Dendritic cell treated with granulocyte-macrophage colony-stimulating factor and Interleukin-4, amounts not matched to agents 40 ng/mL and 50 ng/mL, for 4 days (primary cell): Measurements from ENCODE around the gene PTH2.

Source experiments
- H3K27ac Mint-ChIP-seq: one replicate; pipeline ENCODE4 v1.8.0; 2022; ENCODE audit warnings: mild to moderate bottlenecking, mixed read lengths
- H3K27me3 Mint-ChIP-seq: one replicate; pipeline ENCODE4 v1.8.0; 2022; ENCODE audit warnings: mild to moderate bottlenecking, mixed read lengths
- H3K36me3 Mint-ChIP-seq: one replicate; pipeline ENCODE4 v1.8.0; 2022; ENCODE audit warnings: low read depth, mixed read lengths
- H3K4me1 Mint-ChIP-seq: one replicate; pipeline ENCODE4 v1.8.0; 2022; ENCODE audit warnings: low read depth, mixed read lengths
- H3K4me3 Mint-ChIP-seq: one replicate; pipeline ENCODE4 v1.8.0; 2022; ENCODE audit warnings: mild to moderate bottlenecking, moderate library complexity, mixed read lengths
- H3K9me3 Mint-ChIP-seq: one replicate; pipeline ENCODE4 v1.8.0; 2022; ENCODE audit warnings: mixed read lengths
- intact Hi-C: fragments of 100-400 bp; cut with micrococcal nuclease; formaldehyde crosslinking; loops from one replicate; pipeline ENCODE4 v1.15.0; 2022

The PTH2 gene

DNA sequence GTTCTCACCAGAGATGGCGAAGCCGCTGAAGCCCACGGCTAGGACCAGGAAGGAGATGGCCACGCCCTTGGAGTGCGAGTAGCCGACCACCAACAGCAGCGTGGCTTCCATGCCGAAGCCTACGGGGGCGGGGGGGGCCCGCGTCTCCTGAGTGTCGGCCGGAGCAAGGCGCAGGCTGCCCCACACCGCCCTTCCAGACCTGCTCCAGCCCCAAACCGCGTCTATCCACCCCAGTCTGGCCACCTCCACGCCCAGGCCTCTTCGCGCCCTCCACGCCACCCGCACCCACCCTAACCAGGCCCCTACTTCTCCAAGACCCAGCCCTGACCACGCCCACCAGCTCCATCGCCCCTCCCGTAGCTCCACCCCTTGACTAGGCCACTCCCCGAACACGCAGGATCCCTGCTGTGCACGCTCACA lies 8.1 kb upstream of the PTH2 start:
- Mint-ChIP-seq H3K4me1 (peaks cover 28% of the 10 kb centered on the region), H3K9me3 (no peaks in the 10 kb centered on the region), H3K36me3 (no peaks in the 10 kb centered on the region), H3K27me3 (peaks cover 95% of the 10 kb centered on the region), H3K4me3 (no peak overlapping the region), H3K27ac (no peak overlapping the region)
- intact Hi-C loops = no loop called here

DNA sequence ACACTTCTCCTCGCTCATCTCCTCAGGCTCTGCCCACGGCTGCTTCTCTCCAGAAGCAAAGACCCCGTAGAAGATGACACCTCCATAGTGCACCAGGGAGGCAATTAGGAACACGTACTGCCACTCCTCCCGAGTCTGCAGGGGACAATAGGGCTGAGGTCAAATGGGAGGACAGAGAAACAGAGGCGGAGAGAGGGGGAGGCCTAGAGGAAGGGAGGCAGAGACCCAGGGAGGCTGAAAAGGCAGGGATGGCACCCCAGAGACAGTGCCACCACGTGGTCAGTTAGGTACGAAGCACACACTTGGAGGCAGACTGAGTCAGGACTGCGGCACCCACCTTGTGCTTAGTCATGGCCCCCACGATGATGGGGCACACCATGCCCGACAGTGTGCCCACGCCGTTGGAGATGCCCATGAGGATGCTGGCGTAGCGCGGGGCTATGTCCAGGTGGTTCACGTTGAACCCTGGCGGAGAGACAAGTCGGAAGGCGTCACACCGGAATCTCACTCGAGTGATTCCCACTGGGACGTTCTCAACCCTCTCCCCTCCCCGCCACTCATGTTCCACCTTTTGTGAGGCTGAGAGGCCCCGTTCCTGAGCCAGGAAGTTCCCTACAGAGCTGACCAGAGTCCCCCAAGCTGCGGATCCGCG lies 7.6 kb upstream of the PTH2 start:
- Mint-ChIP-seq H3K4me1 (peaks cover 26% of the 10 kb centered on the region), H3K27me3 (peaks cover 95% of the 10 kb centered on the region), H3K4me3 (no peak overlapping the region), H3K27ac (no peak overlapping the region), H3K36me3 (no peaks in the 10 kb centered on the region), H3K9me3 (no peaks in the 10 kb centered on the region)
- intact Hi-C loops = no loop called here

DNA sequence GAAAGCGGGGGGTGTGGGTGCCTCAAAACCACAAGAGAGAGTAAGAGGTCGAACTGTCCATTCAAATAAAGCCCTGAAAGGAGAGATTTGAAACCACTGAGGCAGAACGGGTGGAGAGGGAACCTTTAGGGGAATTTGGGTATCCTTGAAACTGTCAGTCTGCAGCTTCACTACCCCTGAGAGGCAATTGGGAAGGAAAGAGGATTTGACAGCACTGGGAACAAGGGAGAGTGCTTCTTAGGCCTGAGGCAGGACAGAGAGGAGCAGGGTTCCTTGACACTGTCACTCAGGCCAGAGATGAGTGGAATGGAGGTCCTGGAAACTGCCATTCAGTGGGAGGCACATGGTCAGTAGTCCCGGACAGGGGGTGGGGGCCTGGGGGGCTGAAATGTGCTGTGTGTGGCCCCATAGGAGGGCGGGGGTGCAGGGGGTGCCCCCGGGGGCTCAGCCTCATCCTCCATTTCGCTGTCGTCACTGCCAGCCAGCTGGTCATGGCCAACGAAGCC lies 7.0 kb upstream of the PTH2 start:
- Mint-ChIP-seq H3K36me3 (no peaks in the 10 kb centered on the region), H3K27me3 (peaks cover 95% of the 10 kb centered on the region), H3K4me1 (peaks cover 26% of the 10 kb centered on the region), H3K4me3 (no peak overlapping the region), H3K9me3 (no peaks in the 10 kb centered on the region), H3K27ac (no peak overlapping the region)
- intact Hi-C loops = no loop called here

DNA sequence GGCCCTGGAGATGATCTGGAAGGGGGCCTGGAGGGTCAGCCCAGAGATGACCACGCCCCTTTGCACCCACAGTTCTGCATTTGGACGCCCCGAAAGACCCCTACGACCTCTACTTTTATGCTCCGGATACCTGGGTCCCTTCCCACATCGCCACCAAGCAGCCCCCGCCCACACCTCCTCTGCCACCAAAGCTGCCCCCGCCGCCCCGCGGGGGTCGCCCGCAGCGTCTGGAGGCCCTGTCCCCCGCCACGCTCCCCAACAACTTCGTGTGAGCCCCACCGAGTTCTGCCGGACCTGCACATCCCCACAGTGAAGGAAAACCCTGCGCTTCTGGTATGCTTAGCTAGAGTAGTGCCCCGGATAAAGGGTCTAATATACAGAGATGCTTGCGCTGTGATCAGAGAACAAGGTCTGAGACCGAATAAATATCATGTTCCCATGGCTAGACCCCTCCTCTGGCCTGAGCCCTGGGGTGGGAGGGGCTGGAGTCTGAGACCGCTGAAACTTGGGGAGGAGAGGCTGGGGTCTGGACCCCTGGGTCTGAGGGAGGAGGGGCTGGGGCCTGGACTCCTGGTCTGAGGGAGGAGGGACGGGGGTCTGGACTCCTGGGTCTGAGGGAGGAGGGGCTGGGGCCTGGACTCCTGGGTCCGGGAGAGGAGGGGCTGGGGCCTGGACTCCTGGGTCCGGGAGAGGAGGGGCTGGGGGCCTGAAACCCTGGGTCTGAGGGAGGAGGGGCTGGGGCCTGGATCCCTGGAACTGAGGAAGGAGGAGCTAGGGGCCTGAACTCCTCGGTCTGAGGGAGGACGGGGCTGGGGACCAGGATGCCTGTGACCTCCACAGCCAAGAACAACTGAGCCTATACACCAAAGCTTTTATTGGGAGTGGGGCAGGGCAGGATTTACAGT lies 5.6 kb upstream of the PTH2 start:
- intact Hi-C loops = no loop called here
- no peaks in the 10 kb centered on the region for H3K36me3 Mint-ChIP-seq
- peaks cover 95% of the 10 kb centered on the region for H3K27me3 Mint-ChIP-seq
- no peaks in the 10 kb centered on the region for H3K9me3 Mint-ChIP-seq
- H3K4me3 Mint-ChIP-seq = no peak overlapping the region
- H3K4me1 Mint-ChIP-seq = peaks cover 27% of the 10 kb centered on the region
- H3K27ac Mint-ChIP-seq = no peak overlapping the region

DNA sequence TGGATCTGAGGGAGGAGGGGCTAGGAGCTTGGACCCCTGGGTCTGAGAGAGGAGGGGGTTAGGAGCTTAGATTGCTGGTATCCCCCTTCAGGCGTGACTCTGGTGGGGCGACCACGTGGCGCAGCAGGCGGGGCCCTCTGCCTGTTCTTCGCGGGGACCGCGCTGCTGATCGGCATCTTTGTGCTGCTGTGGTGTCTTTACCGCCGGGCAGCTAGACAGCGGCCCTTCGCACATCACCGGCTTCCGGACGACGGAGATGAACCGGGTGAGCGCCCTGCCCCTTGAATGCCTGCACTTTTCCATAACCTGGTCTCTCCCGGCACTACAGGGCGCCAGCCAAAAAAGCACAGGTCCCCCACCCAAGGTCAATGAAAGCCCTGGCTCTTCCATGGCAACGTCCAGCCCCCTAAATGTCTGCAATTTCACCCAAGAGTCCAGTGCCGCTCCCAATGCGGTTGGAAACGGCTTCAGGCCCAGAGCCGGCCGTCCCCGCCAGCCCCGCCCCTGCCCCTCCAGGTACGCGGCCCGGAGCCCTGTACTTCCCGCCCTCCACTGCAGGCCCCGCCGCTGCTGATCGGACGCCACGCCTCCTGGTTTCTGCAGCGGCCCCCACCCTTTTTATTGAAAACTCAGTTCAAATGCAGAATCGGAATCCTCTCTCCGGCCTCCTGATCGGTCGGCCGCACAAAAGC lies 4.8 kb upstream of the PTH2 start:
- no peaks in the 10 kb centered on the region for H3K9me3 Mint-ChIP-seq
- peaks cover 94% of the 10 kb centered on the region for H3K27me3 Mint-ChIP-seq
- H3K36me3 Mint-ChIP-seq = no peaks in the 10 kb centered on the region
- H3K4me3 Mint-ChIP-seq = no peak overlapping the region
- no peak overlapping the region for H3K27ac Mint-ChIP-seq
- peaks cover 30% of the 10 kb centered on the region for H3K4me1 Mint-ChIP-seq
- intact Hi-C loops = no loop called here

DNA sequence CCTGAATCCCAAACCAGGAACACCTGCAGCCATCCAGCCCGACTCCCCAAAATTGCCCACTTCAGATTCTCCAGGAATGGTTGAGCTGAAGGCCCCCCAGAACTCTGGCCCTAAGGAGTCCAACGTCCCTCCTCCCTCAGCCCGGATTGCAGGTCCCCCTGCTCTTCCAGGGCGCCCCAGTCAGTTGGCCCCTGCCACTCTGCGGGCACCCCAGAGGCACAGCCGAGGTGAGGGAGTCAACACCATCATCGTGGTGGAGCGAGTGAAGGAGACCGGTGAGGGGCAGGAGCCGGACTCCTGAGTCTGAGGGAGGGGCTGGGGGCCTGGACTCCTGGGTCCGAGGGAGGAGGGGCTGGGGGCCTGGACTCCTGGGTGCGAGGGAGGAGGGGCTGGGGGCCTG lies 4.1 kb upstream of the PTH2 start:
- H3K27ac Mint-ChIP-seq = no peak overlapping the region
- H3K27me3 Mint-ChIP-seq = peaks cover 94% of the 10 kb centered on the region
- no peak overlapping the region for H3K4me3 Mint-ChIP-seq
- intact Hi-C loops = no loop called here
- no peaks in the 10 kb centered on the region for H3K36me3 Mint-ChIP-seq
- H3K4me1 Mint-ChIP-seq = peaks cover 35% of the 10 kb centered on the region
- no peaks in the 10 kb centered on the region for H3K9me3 Mint-ChIP-seq

DNA sequence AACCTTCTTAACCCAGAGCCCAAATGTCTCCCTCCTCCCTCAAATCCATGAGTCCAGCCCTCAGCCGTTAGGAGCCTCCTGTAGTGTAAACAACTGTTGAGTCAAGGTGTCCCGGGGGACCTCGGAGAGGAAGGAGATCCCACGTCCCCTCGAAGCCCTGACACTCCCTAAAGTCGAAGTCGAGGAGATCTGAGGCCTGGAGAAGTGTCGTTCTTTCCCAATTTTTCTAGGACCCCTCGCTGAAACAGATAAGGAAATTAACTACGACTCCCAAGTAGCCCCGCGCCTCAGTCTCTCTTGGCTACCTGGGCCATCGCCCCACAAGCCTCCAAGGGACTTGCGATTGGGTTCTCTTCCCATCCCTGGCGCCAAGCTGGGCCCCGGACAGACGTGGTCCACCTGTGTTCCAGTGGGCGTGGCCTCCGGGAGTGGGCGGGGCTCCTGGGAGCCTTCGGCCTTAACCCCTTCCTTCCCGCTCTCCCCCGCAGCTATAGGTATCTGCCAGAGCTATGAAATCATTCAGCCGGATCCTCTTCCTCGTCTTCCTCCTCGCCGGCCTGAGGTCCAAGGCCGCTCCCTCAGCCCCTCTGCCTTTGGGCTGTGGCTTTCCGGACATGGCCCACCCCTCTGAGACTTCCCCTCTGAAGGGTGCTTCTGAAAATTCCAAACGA lies 2.8 kb upstream of the PTH2 start:
- H3K36me3 Mint-ChIP-seq = no peaks in the 10 kb centered on the region
- H3K27ac Mint-ChIP-seq = no peak overlapping the region
- no peak overlapping the region for H3K4me3 Mint-ChIP-seq
- H3K27me3 Mint-ChIP-seq = peaks cover 96% of the 10 kb centered on the region
- no peaks in the 10 kb centered on the region for H3K9me3 Mint-ChIP-seq
- intact Hi-C loops = no loop called here
- H3K4me1 Mint-ChIP-seq = peaks cover 41% of the 10 kb centered on the region

DNA sequence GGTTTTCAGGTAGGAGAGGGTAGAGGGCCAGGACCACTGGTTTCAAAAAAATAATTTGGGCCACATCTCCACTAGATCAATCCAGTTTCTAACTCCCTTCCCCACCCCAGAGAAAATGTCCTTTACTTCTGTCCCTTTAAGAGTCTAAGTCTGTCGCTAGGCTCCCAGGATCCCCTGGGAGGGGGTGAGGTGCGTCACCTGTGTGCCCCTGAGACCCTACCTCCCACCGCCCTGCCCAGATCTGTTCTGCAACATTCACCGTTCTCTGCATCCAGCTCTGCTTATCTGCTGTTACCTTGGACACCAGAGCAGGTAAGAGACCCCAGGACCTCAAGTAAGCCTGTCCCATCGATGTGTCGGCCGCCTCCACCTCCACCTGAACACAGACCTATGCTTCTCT lies 1.9 kb upstream of the PTH2 start, which contains the start of gene GFY:
TSS of gene GFY (plus strand) at position 211 of the 400 bp plus-strand sequence. CDS start 1,043 bp downstream, outside the sequence.
- peaks cover 46% of the 10 kb centered on the region for H3K4me1 Mint-ChIP-seq
- H3K27ac Mint-ChIP-seq = no peak within 1 kb of the TSS
- no peak within 1 kb of the TSS for H3K4me3 Mint-ChIP-seq

DNA sequence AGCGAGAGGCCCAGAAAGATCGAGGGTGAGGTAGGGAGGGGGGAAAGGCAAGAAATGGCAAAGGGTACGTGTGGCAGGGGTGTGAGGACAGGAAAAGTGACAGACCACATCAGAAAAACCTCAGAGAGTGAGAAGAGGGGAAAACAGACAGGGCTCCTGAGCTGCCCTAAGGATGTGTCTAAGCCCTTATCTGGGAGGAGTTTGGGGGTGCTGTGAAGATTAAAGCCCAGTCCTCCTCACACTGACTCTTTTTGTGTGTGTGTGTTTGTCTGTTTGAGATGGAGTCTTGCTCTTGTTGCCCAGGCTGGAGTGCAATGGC lies 703 bp upstream of the PTH2 start:
- intact Hi-C loops = no loop called here
- no peaks in the 10 kb centered on the region for H3K36me3 Mint-ChIP-seq
- H3K27me3 Mint-ChIP-seq = peaks cover 96% of the 10 kb centered on the region
- no peak overlapping the region for H3K4me3 Mint-ChIP-seq
- H3K4me1 Mint-ChIP-seq = peaks cover 46% of the 10 kb centered on the region
- no peaks in the 10 kb centered on the region for H3K9me3 Mint-ChIP-seq
- H3K27ac Mint-ChIP-seq = no peak overlapping the region

More for the DNA sequence above, 1.9 kb upstream of the PTH2 start, which contains the start of gene GFY:
- Mint-ChIP-seq H3K27me3 (peaks cover 96% of the 10 kb centered on the region), H3K36me3 (no peaks in the 10 kb centered on the region), H3K9me3 (no peaks in the 10 kb centered on the region)
- intact Hi-C loops = no loop called here

DNA sequence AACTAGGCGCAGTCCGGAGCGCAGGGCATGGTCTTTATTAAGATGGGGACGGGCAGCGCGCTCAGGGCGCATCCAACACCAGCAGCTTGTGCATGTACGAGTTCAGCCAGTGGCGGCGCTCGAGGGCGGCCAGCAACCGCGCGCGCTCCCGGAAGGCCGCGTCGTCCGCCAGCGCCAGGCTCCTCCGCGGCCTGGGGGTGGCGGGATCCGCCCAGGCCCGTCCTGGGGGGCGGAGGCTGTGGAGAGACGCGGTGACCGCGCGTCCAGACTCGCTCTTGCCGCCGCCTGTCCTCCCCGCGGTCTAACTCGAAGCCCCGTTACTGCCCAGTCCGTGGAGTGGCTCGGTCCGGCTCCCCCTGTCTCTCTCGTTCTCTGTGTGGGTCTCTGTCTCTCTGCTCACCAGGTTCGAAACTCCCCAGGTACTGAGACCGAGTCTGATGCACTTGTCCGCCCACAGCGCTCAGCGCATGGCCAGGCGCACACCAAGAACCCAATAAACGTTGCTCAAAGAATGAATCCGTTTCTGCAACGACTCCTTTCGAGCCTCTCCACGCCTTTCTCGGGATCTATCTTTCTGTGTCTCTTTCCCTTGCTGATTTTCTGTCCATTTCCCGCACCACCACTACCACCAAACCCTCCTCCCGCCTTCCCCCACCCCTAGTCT lies 702 bp downstream of the PTH2 start:
- H3K4me1 Mint-ChIP-seq = peaks cover 39% of the 10 kb centered on the region
- intact Hi-C loops = no loop called here
- H3K9me3 Mint-ChIP-seq = no peaks in the 10 kb centered on the region
- no peaks in the 10 kb centered on the region for H3K36me3 Mint-ChIP-seq
- H3K27me3 Mint-ChIP-seq = peaks cover 92% of the 10 kb centered on the region
- H3K4me3 Mint-ChIP-seq = peak overlapping the region; percentile 75
- H3K27ac Mint-ChIP-seq = peak overlapping the region; percentile 73

DNA sequence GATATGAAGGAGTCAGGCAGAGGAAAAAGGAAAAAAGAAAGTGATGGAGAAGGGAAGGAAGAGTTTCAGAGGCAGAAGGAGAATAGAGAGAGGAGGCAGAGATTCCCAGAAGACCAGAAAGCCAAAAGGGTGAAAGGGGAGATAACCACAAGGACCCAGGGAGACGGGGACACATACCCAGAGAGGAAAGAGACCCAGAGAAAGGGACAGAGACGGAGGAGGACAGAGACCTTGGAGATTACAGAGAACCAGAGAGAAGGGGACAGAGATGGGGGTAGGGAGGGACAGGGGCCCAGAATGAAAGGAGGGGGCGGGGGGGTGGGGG lies 1.4 kb downstream of the PTH2 start:
- no peak overlapping the region for H3K4me3 Mint-ChIP-seq
- peaks cover 90% of the 10 kb centered on the region for H3K27me3 Mint-ChIP-seq
- intact Hi-C loops = no loop called here
- no peaks in the 10 kb centered on the region for H3K9me3 Mint-ChIP-seq
- H3K4me1 Mint-ChIP-seq = peaks cover 39% of the 10 kb centered on the region
- no peak overlapping the region for H3K27ac Mint-ChIP-seq
- no peaks in the 10 kb centered on the region for H3K36me3 Mint-ChIP-seq

DNA sequence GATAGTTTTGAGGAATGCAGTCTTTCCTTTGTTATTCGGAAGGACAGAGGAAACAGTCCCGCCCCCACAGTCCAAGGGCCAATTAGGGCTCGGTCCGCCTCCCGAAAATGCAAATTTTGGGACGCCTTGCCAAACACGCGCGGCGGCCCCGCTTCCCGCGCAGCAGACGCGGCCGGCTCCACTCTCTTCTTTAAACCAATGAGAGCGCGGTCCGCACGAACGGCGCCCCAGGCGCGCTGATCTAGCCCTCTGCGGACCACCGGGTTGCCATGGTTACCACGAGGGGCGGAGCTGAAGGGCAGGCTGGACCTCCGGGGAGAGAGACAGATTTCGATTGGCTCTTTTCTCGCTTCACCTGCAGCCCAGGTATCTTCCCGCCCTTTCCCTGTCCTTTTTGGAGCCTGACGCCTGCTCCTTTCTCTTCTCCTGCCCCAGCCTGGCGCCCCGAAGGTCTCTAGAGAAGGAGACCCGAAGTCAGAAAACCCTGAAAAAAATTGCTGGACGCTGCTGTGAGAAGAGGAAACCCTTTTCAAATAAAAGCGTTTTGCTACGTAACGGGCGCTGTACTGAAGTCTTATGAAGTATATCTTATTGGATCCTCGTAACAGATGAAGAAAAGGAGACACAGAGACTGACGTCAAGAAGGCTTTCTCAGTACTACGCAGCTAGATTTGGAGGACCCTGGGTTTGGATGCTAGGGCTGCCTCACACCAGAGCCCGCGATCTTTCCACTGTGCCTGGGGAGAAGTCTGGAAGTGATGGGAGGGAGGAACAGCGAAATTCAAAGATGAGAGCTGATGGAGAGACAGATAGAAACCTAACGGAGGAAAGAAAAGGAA lies 2.0 kb downstream of the PTH2 start:
- Mint-ChIP-seq H3K27me3 (peaks cover 87% of the 10 kb centered on the region), H3K36me3 (no peaks in the 10 kb centered on the region), H3K4me1 (peaks cover 34% of the 10 kb centered on the region), H3K4me3 (peak overlapping the region; percentile 40), H3K9me3 (no peaks in the 10 kb centered on the region), H3K27ac (no peak overlapping the region)
- intact Hi-C loops = no loop called here

DNA sequence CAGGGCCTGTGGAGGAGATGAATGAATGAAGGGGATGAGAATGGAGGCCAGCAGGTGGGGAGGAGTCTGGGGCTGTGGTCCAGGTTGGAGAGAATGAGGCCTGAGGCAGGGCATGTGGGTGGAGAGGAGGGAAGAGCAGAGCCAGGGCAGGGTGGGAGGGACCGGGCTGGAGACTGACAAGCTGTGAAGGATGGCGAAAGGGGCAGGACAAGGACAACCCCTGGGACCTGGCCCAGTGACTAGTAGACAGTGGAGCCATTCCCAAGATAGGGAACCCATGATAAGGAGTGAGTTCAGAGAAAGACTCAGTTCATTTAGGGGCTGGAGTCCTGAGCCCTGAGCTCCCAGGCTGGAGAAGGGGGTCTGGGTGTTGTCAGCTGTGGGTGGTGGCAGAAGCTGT lies 3.0 kb downstream of the PTH2 start:
- no peak overlapping the region for H3K4me3 Mint-ChIP-seq
- H3K27me3 Mint-ChIP-seq = peaks cover 80% of the 10 kb centered on the region
- peaks cover 32% of the 10 kb centered on the region for H3K4me1 Mint-ChIP-seq
- no peak overlapping the region for H3K27ac Mint-ChIP-seq
- intact Hi-C loops = no loop called here
- H3K9me3 Mint-ChIP-seq = no peaks in the 10 kb centered on the region
- no peaks in the 10 kb centered on the region for H3K36me3 Mint-ChIP-seq
